GM19395 (cell line): ENCODE results near the gene C16orf87.
"Not testable (repeated sequence)": the region's sequence is repeated elsewhere in the genome, so short reads cannot be mapped to it uniquely, and the experiment has no call there.

Experiments used
- ATAC-seq: cut with Tn5 transposase; IDR thresholded peaks from one replicate; pipeline ENCODE4 v1.9.1; 2021; ENCODE audit warnings: mild to moderate bottlenecking, moderate library complexity; ENCODE audit not compliant: unreplicated experiment

Gene C16orf87

GRCh38 chr16:46801428-46802049 lies 29.4 kb downstream of the C16orf87 start:
- no peak for ATAC-seq

DNA sequence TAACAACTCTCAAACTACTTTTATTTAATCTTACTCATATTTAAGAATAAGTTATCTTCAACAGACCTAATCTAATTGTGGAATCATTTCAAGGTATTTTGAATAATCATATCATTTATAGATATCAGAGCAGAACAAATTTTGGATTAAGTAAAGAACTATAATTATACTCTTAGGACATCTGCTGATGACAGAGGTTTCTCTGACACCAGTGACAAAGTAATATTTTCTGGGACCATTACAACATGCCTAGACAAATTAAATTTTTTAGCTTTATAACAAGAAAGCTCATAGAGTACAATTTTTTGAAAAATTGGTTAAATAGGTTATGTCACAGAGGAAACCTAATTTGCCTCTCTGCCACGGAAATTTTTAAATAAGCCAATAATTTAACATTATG lies 30.5 kb downstream of the C16orf87 start:
- ATAC-seq: no peak

GRCh38 chr16:46797501-46797900 lies 33.5 kb downstream of the C16orf87 start:
- no peak for ATAC-seq

GRCh38 chr16:46796764-46797269 lies 34.2 kb downstream of the C16orf87 start:
- no peak for ATAC-seq

DNA sequence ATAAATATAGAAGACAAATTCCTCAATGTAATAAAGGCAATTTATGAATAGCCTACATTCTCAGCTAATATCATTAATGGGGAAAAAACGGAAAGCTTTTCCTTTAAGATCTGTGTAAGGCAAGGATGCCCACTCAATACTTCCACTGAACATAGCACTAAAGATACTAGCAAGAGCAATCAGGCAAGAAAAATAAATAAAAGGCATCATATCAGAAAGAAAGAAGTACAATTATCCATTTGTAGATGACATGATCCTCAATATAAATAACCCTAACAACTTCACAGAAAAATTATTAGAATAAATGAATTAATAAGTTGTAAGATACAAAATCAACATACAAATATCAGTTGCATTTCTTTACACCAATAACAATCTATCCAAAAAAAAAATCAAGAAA lies 37.1 kb downstream of the C16orf87 start:
- ATAC-seq: no peak

GRCh38 chr16:46790599-46791270 lies 40.2 kb downstream of the C16orf87 start:
- ATAC-seq: no peak

DNA sequence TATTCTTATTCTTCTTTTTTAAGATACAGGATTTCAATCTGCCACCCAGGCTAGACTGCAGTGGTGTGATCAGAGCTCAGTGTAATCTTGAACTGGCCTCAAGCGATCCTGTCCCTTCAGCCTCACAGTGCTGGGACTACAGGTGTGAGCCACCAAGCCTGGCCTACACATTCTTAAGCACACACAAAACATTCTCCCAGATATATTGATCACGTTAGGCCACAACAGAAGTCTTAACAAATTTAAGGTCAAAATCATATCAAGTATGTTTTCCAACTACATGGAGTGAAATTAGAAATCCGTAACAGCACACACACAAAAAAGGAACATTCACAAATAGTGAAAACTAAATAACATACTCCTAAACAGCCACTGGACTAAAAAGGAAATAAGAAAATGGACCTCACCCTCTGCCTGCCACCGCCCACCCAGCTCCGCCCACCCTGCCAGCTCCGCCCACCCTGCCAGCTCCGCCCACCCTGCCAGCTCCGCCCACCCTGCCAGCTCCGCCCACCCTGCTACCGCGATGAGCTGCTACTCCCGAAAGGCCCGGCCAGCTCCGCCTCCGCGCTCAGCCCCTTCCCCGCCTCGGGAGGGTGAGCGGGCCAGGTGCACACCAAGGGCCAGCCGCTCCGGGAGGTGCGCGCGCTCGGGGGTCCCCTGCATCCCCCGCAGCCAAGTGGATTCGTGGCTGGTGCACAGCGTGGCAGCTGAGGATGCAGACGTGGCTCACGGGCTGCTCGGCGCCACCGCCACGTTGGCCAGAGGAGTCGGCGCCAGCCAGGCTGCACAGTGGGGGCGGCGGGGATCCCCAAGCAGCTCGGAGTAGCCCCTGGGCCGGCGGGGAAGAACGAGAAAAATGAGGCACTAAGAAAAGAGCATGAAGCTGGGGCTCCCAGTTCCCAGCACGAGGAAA lies 41.2 kb downstream of the C16orf87 start:
- peak; percentile 73 for ATAC-seq

GRCh38 chr16:46788891-46789474 lies 42.0 kb downstream of the C16orf87 start:
- ATAC-seq: no peak

GRCh38 chr16:46787909-46788308 lies 43.1 kb downstream of the C16orf87 start:
- no peak for ATAC-seq

DNA sequence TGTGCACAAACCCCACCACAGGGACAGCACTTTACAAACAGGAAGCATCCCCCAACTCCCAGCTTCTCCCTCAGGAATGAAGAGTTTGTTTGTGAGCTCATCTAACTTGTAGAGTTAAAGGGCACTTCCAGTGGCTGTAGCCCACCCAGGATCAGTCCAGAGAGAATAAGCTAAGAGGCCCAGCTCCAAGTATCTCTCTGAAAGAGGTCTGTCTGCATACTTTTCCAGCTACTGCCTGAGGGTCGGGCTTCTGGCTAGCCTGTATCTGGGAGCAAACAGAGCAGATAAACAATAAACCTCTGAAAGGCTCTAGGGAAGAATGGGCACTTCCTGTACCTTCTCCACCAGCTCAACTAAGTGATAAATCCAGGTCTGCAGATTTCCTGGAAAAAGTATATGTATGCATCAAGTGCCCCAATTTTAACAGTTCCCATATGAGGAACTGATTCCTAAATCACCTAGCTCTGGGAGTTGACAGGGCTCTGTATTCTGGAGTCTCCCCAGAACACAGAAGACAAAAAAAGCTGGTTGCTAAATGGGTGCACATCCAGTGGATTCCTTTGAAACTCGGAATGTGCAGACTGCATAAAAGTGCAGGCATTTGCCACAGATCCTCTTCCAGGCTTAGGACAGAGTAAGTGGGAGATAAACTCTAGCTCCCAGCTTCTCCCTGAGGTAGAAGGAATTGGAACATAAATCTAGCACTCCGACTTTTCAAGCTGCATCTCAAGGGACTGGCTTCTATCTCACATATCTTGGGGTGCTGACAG lies 45.7 kb downstream of the C16orf87 start:
- no peak for ATAC-seq

- ATAC-seq: not testable (repeated sequence)
These were observed 46.4 kb downstream of the C16orf87 start for GRCh38 chr16:46784569-46784968.

DNA sequence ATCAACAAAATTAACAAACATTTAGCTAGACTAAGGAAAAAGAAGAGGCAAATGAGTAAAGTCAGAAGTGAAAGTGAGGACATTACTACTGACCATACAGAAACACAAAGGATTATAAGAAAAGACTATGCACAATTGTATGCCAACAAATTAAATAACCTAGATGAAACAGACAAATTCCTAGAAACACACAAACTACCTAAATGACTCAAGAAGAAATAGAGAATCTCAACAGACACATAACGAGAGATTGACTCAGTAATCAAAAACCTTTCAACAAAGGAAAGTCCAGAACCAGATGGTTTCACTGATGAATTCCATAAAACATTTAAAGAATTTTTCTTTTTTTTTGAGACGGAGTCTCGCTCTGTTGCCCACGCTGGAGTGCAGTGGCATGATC lies 47.2 kb downstream of the C16orf87 start:
- no peak for ATAC-seq

DNA sequence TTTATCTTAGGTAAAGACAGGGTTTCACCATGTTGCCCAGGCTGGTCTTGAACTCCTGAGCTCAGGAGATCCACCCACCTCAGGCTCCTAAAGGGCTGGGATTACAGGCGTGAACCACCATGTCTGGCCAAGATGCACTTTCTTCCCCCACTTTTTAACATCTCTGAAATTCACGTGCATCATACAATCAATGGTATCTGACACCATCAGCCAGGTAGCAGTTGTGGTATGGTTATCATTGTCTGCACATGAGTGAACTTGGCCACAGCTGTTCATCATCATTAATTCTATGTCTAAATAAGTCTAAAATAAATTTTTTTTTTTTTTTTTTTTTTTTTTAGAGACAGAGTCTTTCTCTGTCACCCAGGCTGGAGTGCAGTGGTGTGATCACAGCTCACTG lies 48.7 kb downstream of the C16orf87 start:
- ATAC-seq: no peak

DNA sequence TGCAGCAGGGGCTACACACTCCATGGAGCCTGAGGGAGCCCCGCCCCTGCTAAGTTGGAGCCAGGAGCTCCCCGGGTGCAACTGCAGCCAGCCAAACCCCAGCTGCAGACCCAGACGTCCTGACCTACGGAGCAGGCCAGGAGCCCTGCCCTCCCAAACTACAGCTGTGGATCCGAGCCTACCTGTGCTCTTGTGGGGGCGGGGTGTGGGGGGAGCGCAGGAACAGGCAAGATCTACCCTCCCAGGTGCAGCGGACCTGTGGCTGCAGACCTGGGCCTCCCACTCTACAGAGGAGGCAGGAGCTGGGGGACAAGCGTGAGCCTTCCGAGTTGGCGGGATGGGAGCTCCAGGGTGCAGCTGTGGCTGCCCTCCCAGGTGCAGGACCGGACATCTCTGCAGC lies 53.2 kb downstream of the C16orf87 start:
- no peak for ATAC-seq

DNA sequence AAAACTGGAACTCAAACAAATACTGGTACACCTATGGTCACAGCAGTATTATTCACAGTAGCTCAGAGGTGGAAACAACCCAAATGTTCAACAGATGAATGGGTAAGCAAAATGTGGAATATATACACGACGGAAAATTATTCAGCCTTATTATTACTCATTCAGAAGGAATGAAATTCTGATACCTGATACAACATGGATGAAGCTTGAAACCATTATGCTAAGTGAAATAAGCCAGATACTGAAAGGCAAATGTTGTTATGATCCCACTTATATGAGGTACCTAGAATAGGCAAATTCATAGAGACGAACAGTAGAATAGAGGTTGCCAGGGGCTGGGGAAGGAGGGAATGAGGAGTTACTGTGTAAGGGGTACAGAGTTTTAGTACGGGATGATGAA lies 55.8 kb downstream of the C16orf87 start:
- ATAC-seq: no peak

- peak; percentile 80 for ATAC-seq
These were observed 56.2 kb downstream of the C16orf87 start for GRCh38 chr16:46774743-46775177.

- no peak for ATAC-seq
These were observed 58.5 kb downstream of the C16orf87 start for GRCh38 chr16:46772463-46772862.

- no peak for ATAC-seq
These were observed 62.2 kb downstream of the C16orf87 start for GRCh38 chr16:46768809-46769208.

DNA sequence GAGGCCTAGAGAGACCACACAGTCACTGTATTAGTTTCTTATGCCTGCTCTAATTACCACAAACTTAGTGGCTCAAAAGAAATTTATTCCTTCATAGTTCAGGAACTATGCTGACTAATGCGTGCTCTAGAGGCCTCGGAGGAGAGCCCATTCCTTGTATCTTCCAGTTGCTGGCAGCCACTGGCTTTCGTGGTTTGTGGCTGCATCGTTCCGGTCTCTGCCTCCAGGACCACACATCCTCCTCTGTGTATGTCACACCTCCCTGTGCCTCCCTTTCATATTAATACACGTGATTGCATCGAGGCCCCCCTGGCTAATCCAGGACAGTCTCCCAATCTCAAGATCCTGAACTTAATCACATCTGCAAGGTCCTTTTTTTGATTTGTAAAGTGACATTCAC lies 65.9 kb downstream of the C16orf87 start:
- ATAC-seq: no peak

- ATAC-seq: no peak
These were observed 67.8 kb downstream of the C16orf87 start for GRCh38 chr16:46763147-46763546.
